ENCODE results near the gene TKT. TPM values are rescaled to one million over a fixed set of nuclear protein-coding genes. Genes with fewer than 3 reads are reported as not detected.

TKT gene
- total RNA-seq, 1 donor from 2014 or later, result 480 TPM

DNA sequence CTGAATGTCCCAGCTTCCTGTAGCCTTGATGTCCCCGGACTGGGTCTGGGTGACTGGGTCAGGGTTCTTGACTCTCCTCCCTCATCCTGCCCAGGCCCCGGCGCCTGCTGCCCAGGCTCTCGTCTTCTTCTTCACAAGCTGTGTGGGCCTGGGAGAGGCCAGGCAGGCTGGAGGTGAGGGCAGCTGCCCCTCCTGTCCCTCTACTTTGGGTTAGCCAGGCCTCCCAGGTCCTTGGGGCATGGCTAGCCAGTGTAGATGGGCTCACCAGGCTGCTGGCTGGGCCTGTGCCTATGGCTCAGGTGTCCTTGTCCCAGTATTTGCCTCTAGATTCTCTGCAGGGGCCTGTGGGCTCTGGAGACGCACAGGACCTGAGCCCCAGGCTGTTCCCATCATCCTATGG, 31.8 kb downstream of the TKT start:
- H3K4me3 Mint-ChIP-seq (ENCODE audit: unreplicated experiment), result no peak overlapping the region
- no peaks in the 10 kb centered on the region for H3K9me3 Mint-ChIP-seq (ENCODE audit: unreplicated experiment)
- DNase-seq (ENCODE audit: extremely low spot score, unreplicated experiment), result peak; percentile 83
- peaks cover 8% of the 10 kb centered on the region for H3K4me1 Mint-ChIP-seq (ENCODE audit: unreplicated experiment)
- peaks cover 33% of the 10 kb centered on the region for H3K36me3 Mint-ChIP-seq (ENCODE audit: unreplicated experiment)
- no peaks in the 10 kb centered on the region for H3K27me3 Mint-ChIP-seq (ENCODE audit: unreplicated experiment)
- TF ChIP-seq, protein P1, sequence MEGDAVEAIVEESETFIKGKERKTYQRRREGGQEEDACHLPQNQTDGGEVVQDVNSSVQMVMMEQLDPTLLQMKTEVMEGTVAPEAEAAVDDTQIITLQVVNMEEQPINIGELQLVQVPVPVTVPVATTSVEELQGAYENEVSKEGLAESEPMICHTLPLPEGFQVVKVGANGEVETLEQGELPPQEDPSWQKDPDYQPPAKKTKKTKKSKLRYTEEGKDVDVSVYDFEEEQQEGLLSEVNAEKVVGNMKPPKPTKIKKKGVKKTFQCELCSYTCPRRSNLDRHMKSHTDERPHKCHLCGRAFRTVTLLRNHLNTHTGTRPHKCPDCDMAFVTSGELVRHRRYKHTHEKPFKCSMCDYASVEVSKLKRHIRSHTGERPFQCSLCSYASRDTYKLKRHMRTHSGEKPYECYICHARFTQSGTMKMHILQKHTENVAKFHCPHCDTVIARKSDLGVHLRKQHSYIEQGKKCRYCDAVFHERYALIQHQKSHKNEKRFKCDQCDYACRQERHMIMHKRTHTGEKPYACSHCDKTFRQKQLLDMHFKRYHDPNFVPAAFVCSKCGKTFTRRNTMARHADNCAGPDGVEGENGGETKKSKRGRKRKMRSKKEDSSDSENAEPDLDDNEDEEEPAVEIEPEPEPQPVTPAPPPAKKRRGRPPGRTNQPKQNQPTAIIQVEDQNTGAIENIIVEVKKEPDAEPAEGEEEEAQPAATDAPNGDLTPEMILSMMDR (IDR thresholded peaks at IDR 0.05), result no peak
- H3K27ac Mint-ChIP-seq (ENCODE audit: unreplicated experiment), result peak overlapping the region; percentile 72

DNA sequence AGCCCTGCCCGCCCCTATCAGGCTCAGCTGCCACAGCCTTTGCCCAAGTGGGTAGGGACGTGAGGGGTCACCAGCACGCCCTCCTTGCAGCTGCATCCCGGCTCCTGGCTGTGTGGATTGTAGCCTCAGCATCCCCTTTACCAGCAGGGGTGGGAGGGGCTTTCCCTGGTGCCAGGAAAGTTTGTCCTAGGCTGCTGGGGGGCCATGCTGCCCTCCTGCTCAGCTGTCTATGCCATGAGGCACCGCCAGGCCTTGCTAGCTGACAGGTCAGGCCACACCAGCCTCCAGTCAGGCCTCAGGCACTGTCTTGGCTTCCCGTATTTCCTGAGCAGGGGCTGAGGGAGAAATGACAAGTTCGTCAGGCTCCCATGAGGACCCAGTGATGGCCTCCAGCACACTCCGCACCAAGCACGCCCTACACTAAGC, 32.3 kb downstream of the TKT start:
- no peak overlapping the region for H3K4me3 Mint-ChIP-seq (ENCODE audit: unreplicated experiment)
- H3K4me1 Mint-ChIP-seq (ENCODE audit: unreplicated experiment), result peaks cover 8% of the 10 kb centered on the region
- no peaks in the 10 kb centered on the region for H3K9me3 Mint-ChIP-seq (ENCODE audit: unreplicated experiment)
- TF ChIP-seq, protein P1 (IDR thresholded peaks at IDR 0.05), result no peak
- no peak for DNase-seq (ENCODE audit: extremely low spot score, unreplicated experiment)
- peak overlapping the region; percentile 72 for H3K27ac Mint-ChIP-seq (ENCODE audit: unreplicated experiment)
- no peaks in the 10 kb centered on the region for H3K27me3 Mint-ChIP-seq (ENCODE audit: unreplicated experiment)
- H3K36me3 Mint-ChIP-seq (ENCODE audit: unreplicated experiment), result peaks cover 29% of the 10 kb centered on the region

DNA sequence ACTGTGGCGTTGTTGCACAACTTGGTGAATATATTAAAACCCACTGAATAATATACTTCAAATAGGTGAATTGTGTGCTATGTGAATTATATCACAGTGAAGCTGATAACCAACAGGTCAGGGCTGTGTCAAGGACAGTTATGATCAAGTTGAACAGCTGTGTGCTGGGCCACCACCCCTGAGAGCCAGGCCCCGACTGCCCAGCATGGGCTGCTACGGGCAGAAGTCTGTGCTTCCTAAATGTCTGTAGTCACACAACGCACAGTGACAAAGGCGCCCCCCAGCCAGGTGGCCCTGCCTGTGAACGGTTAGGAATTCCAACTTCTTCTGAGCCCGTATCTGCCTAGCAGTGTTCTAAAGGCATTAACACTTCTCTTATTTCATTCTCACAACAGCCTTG, 32.8 kb downstream of the TKT start:
- TF ChIP-seq, protein P1 (IDR thresholded peaks at IDR 0.05), result no peak
- DNase-seq (ENCODE audit: extremely low spot score, unreplicated experiment), result no peak
- Mint-ChIP-seq H3K27ac (ENCODE audit: unreplicated experiment) (no peak overlapping the region), H3K4me1 (ENCODE audit: unreplicated experiment) (peaks cover 8% of the 10 kb centered on the region), H3K4me3 (ENCODE audit: unreplicated experiment) (no peak overlapping the region), H3K27me3 (ENCODE audit: unreplicated experiment) (no peaks in the 10 kb centered on the region), H3K36me3 (ENCODE audit: unreplicated experiment) (peaks cover 24% of the 10 kb centered on the region), H3K9me3 (ENCODE audit: unreplicated experiment) (no peaks in the 10 kb centered on the region)

- Mint-ChIP-seq H3K27ac (ENCODE audit: unreplicated experiment) (peak overlapping the region; percentile 66), H3K36me3 (ENCODE audit: unreplicated experiment) (peaks cover 20% of the 10 kb centered on the region), H3K9me3 (ENCODE audit: unreplicated experiment) (no peaks in the 10 kb centered on the region), H3K4me3 (ENCODE audit: unreplicated experiment) (no peak overlapping the region), H3K4me1 (ENCODE audit: unreplicated experiment) (peaks cover 6% of the 10 kb centered on the region), H3K27me3 (ENCODE audit: unreplicated experiment) (no peaks in the 10 kb centered on the region)
- no peak for DNase-seq (ENCODE audit: extremely low spot score, unreplicated experiment)
- TF ChIP-seq, protein P1 (IDR thresholded peaks at IDR 0.05), result no peak
These were observed 33.5 kb downstream of the TKT start for GRCh38 chr3:53222183-53222901.

GRCh38 chr3:53221827-53222182, 34.0 kb downstream of the TKT start:
- H3K9me3 Mint-ChIP-seq (ENCODE audit: unreplicated experiment), result no peaks in the 10 kb centered on the region
- H3K4me3 Mint-ChIP-seq (ENCODE audit: unreplicated experiment), result no peak overlapping the region
- TF ChIP-seq, protein P1 (IDR thresholded peaks at IDR 0.05), result no peak
- H3K36me3 Mint-ChIP-seq (ENCODE audit: unreplicated experiment), result peaks cover 17% of the 10 kb centered on the region
- no peaks in the 10 kb centered on the region for H3K27me3 Mint-ChIP-seq (ENCODE audit: unreplicated experiment)
- H3K27ac Mint-ChIP-seq (ENCODE audit: unreplicated experiment), result peak overlapping the region; percentile 66
- DNase-seq (ENCODE audit: extremely low spot score, unreplicated experiment), result no peak
- H3K4me1 Mint-ChIP-seq (ENCODE audit: unreplicated experiment), result peaks cover 6% of the 10 kb centered on the region

Measured in osteocyte (in vitro differentiated cells).